Activated T-helper 1 cell treated with anti-CD3 and anti-CD28 coated beads, Interleukin-2, amount 50 U/mL, for 16 hours (primary cell): ENCODE data around the gene AUTS2.

Experiments
- DNase-seq, 2 donors: peaks; one replicate each; pipeline ENCODE4 v3.0.0-alpha.2; 2020; ENCODE audit warnings: low read depth in 1 of 2, low spot score in 1 of 2

Gene AUTS2

DNA sequence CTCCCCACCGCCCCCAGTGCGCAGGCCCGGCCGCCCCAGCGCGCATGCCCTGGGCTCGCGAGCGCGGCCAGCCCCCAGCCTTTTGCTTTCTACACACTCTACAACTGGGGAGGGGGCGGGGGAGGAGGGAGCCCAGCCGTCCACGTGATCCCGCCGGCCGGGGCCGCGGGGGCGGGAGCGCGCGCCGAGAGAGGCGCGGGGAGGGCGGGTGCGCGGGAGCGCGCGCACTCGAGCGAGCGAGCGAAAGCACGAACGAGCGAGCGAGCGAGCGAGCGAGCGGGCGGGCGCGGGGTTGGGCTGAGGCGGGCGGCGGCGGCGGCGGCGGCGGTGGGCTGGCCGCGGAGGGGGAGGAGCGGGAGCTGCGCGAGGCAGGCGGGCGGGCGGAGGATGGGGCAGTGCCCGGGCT, at the start of gene AUTS2:
TSS of gene AUTS2 (plus strand) at position 395 of the 406 bp plus-strand sequence. CDS start 1,179 bp downstream, outside the sequence.
- DNase-seq = no peak

DNA sequence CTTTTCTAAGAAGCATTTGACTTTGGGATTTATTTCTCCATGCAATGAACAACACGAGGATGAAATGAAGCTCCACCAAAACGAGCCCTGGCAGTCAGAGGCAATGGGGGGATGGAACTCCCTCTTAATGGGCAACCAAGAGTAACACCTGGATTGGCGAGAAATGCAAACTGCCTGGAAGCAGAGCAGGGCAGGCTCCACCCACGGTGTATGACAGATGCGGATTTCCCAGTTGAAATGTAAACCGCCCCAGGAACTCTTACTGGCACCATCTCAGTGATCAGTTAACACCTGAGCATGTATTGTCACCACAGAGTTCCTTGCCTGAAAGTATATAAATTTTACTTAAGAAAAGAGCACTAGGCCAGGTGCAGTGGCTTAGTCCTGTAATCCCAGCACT, 47.3 kb upstream of the AUTS2 start:
- DNase-seq = no peak

DNA sequence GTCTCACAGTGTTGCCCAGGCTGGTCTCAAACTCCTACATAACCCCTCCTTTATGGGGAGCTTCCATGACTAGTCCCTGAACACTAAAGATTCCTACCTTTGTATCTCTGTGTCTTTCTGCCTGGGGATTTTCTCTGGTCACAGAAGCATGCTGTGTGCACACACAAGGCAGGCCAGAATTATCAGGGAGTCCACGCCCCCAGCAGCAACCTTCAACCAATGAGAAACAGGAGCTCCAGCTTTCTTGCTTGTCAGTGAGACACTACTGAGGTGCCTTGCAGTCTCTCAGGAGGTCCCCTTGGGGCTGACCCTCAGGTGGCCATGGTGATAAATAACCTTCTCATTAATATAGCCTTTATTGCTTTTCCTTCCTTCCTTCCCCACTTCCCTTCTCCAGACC, 45.1 kb upstream of the AUTS2 start:
- DNase-seq = no peak

DNA sequence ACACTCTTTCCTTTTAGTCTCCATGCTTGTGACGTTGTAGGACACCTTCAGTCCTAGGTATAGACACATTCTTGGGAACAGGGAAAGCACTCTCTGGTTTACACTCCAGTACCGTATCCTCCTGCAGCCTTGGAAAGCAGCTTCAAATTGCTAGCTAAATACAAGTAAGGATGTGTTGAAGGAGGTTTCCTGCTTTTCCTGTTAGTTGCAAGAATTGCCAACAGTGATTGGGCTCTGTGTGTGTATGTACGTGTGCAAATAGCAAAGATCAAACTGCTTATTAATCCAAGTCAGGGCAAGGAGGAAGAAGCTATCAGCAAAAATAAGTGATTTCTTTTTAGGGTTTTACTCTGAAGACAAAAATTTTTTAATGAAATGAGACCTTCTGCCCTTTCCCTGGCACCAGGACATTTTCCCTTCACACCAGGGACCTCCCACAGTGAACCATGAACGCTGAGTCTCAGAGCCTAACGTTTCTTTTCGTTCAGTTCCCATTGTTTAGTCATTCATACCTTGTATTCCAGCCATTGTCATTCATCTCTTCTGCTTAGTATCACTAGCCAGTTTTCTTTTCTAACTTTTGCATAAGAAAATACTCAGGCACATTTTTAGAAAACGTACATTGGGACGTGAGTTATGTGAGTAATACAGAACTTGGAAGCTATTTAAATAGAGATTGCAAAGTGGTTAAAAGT, 36.9 kb upstream of the AUTS2 start:
- no peak for DNase-seq

DNA sequence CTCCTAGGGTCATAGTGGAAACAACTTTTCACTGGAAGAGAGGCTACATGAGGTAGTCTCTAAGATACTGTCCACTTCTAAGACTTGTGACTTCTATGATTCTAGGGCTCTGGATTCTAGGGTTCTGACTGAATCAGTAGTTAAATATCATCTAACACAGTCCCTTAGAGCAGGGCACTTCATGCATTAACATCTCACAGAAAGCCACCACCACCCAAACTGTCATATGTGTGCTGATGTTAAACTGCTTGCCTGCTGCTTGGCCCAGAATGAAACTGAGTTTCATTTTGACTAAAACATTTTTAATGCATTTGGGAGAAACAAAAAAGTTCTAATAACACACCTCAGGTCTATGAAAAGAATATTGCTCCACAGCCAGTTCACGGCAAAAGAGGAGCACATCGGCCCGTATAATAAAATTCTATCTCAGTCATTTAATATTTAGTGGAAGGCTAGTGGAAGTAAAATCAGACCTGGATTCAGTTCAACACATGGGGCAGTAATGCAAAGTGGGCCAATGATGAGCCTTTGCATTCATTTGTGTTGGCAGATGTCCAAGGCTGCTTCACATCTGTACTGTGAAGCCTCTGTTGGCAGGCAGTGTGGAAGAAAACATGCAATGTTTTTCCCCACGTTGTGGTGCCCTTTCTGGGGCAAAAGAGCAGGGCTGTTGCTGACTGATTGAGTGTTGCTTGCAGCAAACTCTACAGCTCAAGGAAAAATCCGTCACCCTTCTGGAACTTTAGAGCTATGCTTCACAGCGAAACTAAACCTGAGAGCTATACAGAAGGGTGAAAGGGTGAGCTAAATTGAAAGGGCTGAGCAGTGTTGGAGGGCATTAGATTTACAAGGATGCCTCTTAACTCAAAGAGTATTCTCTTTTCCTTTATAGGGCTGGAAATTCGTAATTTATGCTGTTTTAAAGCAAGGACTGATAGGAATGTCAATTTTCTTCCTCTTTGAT, 33.5 kb upstream of the AUTS2 start:
- no peak for DNase-seq

DNA sequence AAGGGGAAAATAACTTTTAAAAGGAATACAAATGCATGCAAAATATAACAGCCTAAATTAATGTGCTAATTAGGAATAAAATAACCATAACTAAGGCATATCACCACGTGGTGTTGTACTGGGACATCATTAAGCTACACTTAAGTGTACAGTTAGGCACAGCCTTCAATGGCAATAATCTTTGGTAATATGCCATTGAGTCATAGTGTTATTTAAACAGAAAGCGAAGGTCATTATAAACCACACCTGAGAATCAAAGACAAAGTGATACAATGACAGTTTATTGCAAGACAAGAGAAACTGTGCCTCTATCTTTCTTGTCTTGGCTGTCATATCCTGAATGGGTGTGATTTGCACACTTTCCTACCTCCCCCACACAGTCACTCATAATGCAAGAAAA, 30.5 kb upstream of the AUTS2 start:
- no peak for DNase-seq

DNA sequence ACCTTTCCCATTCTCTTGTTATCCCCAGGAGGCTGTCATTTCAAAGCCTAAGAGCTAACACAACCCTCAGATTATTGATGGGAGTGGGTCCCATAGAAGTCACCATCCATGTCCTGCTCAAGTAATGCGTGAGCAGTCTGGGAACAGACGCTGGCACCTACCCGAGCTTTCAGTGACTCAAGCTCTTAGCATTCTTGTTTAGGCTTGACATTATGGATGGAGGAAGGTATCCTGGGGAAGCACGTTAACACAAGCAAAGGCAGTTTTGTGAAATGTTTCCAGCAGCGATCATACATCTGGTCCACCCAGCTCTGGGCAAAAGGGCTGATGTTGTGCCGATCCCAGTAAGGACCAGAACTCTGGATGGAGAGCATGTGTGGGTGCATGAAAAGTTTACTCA, 30.0 kb upstream of the AUTS2 start:
- DNase-seq = no peak

DNA sequence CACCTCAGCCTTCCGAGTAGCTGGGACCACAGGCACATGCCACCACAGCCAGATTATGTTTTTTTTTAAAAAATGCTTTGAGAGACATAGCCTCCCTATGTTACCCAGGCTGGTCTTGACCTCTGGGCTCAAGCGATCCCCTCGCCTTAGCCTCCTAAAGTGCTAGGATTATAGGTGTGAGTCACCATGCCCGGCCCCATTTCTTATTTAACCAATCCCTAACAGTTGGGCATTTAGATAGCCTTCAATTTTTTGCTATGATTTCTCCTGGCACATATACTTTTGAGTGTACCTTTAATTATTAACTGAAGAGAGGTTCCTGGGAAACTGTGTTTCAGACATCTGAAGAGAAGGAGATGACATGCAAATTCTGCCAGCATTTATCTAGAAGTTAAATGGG, 22.6 kb upstream of the AUTS2 start:
- no peak for DNase-seq

DNA sequence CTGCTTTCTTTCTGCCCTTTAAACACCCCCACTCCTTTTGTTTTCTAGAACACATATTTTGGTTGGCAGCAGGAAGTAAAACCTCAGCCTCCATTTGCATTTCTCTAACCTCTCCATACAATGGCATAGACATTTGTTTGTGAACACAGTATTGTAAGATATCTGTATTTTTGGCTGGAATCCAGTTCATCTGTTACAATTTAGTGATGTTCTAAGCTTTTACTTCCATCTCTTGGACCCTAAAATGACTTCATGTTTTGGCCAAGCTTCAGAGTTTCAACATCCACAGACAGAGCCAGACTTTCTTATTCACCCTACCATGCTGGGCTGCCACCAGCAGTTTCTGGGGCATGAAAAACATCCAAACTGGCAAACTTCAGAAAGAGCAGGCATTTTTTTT, 21.1 kb upstream of the AUTS2 start:
- DNase-seq = no peak

DNA sequence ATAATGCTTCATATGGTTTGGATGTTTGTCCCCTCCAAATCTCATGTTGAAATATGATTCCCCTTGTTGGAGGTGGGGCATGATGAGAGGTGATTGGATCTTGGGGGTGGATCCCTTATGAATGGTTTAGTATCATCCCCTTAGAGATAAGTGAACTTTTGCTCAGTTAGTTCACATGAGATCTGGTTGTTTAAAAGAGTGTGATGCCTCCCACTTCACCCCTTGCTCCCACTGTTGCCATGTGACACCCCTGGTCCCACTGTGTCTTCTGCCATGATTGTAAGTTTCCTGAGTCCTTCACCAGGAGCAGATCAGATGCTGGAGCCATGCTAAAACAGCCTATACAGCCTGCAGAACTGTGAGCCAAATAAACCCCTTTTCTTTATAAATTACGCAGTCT, 13.1 kb upstream of the AUTS2 start:
- DNase-seq = no peak

DNA sequence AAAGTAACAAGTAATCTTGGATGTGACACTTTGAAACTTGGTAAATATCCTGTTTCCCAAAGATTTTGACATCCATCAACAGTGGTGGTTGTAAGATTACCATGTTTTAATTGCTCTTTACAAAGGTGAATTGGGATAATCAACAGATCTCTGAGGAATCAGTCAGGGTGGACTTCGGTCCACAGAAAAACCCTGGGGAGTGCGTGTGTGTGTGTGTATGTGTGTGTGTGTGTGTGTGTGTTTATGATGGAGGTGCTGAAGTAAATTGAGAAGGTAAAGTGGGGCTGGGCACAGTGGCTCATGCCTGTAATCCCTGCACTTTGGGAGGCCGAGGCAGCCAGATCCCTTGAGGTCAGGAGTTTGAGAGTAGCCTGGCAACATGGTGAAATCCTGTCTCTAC, 12.0 kb upstream of the AUTS2 start:
- DNase-seq = no peak

DNA sequence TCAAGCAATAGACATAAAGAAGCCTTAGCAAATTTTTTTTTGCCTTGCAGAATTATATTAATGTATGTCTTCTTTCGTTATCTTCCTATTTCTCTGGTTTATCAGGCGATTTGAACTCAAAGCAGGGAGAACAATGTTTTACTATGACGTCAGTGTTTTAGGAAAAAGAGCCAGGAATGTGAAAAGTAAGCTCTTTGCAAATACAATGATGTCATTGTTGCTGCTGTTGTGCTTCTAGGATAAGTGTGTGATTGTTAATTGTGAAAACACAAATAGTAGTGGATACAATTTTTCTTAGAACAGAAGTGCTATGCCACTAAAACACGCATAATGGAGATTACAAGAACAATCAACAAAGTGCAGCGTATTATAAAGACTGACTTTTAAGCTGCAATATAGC, 9.5 kb upstream of the AUTS2 start:
- no peak for DNase-seq

DNA sequence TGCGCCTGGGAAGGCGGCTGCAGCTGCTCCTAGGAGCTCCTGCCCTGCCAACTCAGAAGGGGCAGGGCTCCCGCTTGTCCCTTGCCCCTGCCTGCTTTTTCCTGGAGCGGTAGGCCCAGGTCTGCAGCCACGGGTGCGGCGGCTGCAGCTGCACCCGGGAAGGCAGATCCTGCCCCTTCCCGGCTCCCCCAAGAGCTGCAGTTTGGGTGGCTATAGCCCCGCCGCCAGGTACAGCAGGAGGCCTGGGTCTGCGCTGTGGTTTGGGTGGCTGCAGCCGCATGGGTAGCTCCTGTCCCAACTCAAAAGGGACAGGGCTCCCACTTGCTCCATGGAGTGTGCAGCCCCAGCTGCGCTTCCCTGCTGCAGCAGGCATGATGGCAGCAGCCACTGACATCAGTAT, 6.5 kb upstream of the AUTS2 start:
- DNase-seq = no peak

DNA sequence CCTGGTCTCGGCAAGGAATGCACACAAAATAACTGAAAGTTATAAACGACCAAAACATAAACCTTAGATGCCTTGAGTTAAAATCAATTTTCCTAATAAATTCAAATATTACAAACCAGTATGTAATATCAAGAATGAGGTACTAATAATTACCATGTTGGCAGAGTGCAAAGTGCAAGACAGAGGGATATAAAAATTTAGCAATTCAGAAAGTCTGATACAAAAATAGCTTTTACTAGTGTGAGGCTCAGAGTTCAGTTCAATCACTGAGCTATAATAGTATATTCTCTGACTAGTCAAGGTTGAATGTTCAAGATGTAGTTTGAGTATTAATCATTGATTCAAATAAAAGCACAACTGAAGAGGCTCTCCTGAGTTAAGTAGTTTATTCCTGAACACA, 4.8 kb upstream of the AUTS2 start:
- no peak for DNase-seq

DNA sequence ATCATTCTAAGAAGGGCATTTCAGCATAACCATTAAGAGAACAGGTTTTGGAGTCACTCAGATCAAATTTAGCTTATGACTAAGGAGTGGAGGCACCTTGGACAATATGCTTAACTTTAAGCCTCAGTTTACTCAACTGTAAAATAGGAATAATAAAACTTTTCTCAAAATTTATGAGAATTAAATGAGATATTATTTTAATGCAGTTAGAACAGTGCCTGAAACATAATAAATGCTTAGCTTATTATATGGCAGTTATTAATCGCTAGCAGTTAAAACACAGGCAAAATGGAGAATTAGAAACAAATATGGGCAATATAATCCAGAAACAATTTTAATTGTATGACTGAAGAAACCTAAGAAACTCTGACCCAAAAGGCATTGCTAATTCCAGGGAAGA, 2.9 kb upstream of the AUTS2 start:
- no peak for DNase-seq

DNA sequence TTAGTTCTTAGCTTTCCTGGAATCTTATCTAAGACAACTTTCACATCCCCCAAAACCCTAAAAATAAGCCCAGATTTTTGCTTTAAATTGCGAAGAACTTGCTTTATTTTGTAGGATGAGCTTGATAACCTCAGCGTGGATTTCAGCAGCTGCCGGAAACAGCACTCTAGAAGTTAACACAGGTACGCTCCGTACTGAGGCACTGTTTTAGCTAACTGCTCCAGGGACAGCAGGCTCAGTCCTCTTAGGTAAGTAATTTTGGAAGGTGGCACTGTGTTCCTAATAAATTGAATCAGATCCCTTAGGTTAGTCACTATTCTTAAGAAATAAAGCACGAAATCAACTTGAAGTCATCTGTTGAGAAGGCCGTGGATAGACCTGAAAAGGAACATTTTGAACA, 2.2 kb upstream of the AUTS2 start:
- DNase-seq = no peak

DNA sequence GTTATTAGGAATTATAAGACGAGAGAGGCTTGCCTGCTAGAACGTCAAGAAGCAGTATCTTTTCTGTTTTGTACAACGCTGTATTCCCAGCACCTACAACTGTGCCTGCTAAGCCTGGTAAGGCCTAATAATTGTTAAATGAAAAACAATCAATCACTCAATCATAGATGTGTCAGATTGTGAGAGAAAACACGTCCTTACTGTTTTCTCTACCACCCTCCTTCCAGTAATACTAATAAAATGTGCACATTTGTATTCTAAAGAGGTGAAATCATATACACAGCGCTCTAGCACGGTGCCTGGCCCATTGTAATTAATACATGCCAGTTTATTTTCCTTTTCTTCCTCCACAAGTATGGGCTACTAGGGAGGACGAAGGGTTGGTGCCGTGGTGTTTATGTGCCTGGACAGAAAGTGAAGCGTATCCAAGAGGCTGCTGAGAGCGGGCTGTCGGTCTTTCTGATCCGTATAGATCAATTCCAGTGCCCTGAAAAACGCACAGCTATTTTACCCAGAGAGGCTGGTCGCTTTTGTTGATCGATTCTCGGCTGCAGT, 1.5 kb upstream of the AUTS2 start:
- no peak for DNase-seq

DNA sequence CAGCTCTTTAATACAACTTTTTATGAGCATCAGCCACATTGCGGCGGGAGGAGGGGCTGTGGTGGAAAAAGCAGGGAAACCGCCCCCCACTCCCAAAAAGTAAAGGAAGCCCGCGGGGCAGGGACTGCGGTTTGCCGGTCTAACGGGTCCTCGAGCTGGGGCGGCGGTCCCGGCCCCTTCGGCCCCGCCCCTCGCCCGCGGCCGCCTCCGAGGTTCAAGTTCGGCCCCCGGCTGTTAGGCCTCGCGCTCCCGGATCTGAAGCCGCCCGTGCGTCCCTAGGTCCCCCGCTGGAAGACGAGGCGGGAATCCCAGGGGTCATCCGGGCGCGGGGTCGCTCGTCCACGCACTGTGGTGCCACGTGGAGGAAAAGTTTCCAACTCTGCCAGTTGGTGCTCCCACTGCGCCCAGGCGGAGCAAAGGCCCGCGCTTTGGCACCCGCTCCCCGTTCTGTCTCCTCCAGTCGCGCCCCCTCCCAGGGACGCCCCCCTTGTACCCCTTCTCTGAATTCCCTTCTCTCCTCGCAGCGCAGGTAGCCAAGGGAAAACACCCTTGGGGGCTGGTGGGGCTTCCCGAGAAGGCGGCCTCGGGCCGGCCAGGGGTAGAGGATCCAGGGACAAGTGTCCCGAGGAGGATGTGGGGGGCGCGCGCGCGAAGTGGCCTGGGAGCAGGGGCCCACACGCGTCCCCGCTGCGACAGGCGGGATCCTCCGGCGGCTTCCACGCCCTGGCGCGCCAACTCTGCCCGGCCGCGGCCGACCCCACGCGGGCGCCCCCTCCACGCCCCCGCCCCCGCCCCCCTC, 798 bp upstream of the AUTS2 start:
- no peak for DNase-seq

DNA sequence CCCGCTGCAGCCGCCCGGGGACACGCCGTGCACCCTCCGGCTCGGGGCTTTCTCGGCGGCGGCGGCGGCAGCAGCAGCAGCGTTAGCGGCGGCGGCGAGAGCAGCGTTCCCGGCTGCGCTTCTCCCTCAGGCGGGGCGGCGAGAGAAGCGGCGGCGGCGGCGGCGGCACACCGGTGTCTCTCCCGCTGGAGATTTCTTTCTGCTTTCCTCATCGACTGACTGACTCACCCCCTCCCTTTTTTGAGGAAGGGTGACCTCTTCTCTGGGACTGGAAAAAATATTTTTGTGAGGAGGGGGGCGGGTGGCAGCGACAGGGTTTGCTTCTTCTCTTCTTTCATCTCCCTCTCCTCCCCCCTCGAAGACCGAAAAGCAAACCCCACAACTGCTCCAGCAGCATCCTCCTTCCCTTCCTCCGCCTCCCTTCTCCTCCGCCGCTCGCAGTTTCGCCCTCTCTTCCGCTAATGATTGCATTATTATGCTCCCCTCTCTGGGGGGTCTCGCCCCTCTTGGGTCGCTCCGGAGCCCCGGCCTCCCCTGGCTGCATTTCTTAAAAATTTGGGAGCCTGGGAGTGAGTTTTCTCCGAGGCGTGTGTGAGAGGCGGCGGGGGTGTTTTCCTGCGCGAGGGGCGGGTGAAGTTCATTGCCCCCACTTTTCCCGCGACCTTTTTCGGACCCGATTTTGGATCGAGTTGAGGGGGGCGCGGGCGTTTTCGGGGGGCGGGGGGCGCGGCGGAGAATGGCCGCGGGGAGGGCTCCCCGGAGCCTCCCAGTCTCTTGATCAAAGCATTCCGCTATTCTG, 411 bp downstream of the AUTS2 start:
- no peak for DNase-seq

DNA sequence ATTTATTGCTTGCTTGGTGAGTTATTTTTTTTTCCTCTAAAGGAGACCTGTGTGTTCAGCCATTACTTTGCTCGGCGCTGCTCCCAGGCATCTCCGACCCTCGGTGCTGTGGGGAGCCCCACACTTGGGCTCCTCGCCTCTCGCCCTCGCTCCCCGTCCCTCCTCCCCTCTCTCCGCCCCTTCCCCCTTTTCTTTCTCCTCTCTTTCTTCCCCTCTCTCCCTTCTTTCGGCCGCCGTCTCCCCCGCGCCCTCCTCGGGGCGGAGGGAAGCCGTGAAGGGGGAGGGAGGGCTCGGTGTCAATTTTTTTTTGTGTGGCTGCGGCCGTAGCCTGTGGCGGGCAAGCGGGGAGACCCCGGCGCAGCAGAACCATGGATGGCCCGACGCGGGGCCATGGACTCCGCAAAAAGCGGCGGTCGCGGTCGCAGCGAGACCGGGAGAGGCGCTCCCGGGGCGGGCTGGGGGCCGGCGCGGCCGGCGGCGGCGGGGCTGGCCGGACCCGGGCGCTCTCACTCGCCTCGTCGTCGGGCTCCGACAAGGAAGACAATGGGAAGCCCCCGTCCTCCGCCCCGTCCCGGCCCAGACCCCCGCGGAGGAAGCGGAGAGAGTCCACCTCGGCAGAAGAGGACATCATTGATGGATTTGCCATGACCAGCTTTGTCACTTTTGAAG, 1.1 kb downstream of the AUTS2 start:
- DNase-seq = no peak
